Measurements from ENCODE around the gene FHIT. TPM values are rescaled to one million over a fixed set of nuclear protein-coding genes. Genes with fewer than 3 reads are reported as not detected.

The FHIT gene
- total and polyA plus RNA-seq, 10 of the 15 experiments (the other 5 are each of a cell fraction or from before 2014, with no cell fraction given) = 4.2 to 14.9 (median 9.4) TPM

- intact Hi-C loops (cut with micrococcal nuclease; ENCODE audit: unreplicated experiment) = no loop called here
- FAIRE-seq (no peak), ATAC-seq (no peak), DNase-seq (ENCODE audit: low read depth, low spot score) (no peak)
- BruUV-seq (replicated peaks) = no TSS peak
- no peak overlapping the region for H2AFZ ChIP-seq (ENCODE audit: control insufficient read depth, low read depth, low read length)
- H3K9ac ChIP-seq (ENCODE audit: control insufficient read depth, insufficient read depth, low read length) = no peak overlapping the region
- no peaks in the 10 kb centered on the region for H4K20me1 ChIP-seq (ENCODE audit: control insufficient read depth, insufficient read depth)
- no peak overlapping the region for H3K4me3 ChIP-seq
- no peak overlapping the region for H3K4me2 ChIP-seq (ENCODE audit: control insufficient read depth, insufficient read depth)
- no peaks in the 10 kb centered on the region for H3K36me3 ChIP-seq (ENCODE audit: control insufficient read depth in 2 of 2, insufficient read depth in 2 of 2, low read length in 1 of 2)
- ChIA-PET CTCF (no interaction called here), POLR2A (no interaction called here), RAD21 (ENCODE audit: unreplicated experiment) (no interaction called here), SMC1A (ENCODE audit: uncharacterized antibody, unreplicated experiment) (no interaction called here)
- H3K27me3 ChIP-seq (replicated peaks in 1 of 2; ENCODE audit: control insufficient read depth in 2 of 2, insufficient read depth in 2 of 2, low read length in 1 of 2) = no peaks in the 10 kb centered on the region
- H3K27ac ChIP-seq (ENCODE audit: control insufficient read depth, insufficient read depth) = no peak overlapping the region
- H3K4me1 ChIP-seq (ENCODE audit: control insufficient read depth, insufficient read depth, low read length) = no peaks in the 10 kb centered on the region
- no peaks in the 10 kb centered on the region for H3K9me3 ChIP-seq (replicated peaks; ENCODE audit: control insufficient read depth, insufficient read depth, low read length)
- no peaks in the 10 kb centered on the region for H3K79me2 ChIP-seq (ENCODE audit: control insufficient read depth, insufficient read depth, low read length)
- 77% methylated on average over 6 of the region's 6 CpGs for whole genome bisulfite sequencing (ENCODE audit: insufficient coverage, insufficient replicate concordance, low lambda C conversion rate, missing lambda C conversion rate)
- in situ Hi-C loops (cut with MboI) = no loop called here
- TF ChIP-seq ATF2 (IDR thresholded peaks at IDR 0.05; ENCODE audit: low read length) (no peak), SIN3A (IDR thresholded peaks at IDR 0.05; ENCODE audit: low read depth, low read length) (no peak), TBL1XR1 (IDR thresholded peaks at IDR 0.05; ENCODE audit: low read depth, low read length) (no peak), BRCA1 (IDR thresholded peaks at IDR 0.05; ENCODE audit: low read depth, low read length) (no peak), SKIL (IDR thresholded peaks at IDR 0.05; ENCODE audit: low read depth, poor library complexity, severe bottlenecking) (no peak), HCFC1 (IDR thresholded peaks at IDR 0.05; ENCODE audit: low read length) (no peak), MAX (IDR thresholded peaks at IDR 0.05; ENCODE audit: low read depth, low read length) (no peak), NR2C2 (IDR thresholded peaks at IDR 0.05; ENCODE audit: borderline replicate concordance, control insufficient read depth, insufficient read length, low read depth) (no peak)
- TF ChIP-seq, protein P1, sequence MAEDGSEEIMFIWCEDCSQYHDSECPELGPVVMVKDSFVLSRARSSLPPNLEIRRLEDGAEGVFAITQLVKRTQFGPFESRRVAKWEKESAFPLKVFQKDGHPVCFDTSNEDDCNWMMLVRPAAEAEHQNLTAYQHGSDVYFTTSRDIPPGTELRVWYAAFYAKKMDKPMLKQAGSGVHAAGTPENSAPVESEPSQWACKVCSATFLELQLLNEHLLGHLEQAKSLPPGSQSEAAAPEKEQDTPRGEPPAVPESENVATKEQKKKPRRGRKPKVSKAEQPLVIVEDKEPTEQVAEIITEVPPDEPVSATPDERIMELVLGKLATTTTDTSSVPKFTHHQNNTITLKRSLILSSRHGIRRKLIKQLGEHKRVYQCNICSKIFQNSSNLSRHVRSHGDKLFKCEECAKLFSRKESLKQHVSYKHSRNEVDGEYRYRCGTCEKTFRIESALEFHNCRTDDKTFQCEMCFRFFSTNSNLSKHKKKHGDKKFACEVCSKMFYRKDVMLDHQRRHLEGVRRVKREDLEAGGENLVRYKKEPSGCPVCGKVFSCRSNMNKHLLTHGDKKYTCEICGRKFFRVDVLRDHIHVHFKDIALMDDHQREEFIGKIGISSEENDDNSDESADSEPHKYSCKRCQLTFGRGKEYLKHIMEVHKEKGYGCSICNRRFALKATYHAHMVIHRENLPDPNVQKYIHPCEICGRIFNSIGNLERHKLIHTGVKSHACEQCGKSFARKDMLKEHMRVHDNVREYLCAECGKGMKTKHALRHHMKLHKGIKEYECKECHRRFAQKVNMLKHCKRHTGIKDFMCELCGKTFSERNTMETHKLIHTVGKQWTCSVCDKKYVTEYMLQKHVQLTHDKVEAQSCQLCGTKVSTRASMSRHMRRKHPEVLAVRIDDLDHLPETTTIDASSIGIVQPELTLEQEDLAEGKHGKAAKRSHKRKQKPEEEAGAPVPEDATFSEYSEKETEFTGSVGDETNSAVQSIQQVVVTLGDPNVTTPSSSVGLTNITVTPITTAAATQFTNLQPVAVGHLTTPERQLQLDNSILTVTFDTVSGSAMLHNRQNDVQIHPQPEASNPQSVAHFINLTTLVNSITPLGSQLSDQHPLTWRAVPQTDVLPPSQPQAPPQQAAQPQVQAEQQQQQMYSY (CRISPR knock-in tag; IDR thresholded peaks at IDR 0.05) = no peak
- TF ChIP-seq, protein P2, sequence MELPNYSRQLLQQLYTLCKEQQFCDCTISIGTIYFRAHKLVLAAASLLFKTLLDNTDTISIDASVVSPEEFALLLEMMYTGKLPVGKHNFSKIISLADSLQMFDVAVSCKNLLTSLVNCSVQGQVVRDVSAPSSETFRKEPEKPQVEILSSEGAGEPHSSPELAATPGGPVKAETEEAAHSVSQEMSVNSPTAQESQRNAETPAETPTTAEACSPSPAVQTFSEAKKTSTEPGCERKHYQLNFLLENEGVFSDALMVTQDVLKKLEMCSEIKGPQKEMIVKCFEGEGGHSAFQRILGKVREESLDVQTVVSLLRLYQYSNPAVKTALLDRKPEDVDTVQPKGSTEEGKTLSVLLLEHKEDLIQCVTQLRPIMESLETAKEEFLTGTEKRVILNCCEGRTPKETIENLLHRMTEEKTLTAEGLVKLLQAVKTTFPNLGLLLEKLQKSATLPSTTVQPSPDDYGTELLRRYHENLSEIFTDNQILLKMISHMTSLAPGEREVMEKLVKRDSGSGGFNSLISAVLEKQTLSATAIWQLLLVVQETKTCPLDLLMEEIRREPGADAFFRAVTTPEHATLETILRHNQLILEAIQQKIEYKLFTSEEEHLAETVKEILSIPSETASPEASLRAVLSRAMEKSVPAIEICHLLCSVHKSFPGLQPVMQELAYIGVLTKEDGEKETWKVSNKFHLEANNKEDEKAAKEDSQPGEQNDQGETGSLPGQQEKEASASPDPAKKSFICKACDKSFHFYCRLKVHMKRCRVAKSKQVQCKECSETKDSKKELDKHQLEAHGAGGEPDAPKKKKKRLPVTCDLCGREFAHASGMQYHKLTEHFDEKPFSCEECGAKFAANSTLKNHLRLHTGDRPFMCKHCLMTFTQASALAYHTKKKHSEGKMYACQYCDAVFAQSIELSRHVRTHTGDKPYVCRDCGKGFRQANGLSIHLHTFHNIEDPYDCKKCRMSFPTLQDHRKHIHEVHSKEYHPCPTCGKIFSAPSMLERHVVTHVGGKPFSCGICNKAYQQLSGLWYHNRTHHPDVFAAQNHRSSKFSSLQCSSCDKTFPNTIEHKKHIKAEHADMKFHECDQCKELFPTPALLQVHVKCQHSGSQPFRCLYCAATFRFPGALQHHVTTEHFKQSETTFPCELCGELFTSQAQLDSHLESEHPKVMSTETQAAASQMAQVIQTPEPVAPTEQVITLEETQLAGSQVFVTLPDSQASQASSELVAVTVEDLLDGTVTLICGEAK (IDR thresholded peaks at IDR 0.05; ENCODE audit: borderline replicate concordance) = no peak
These were observed 1280.9 kb downstream of the FHIT start for GRCh38 chr3:59970376-59970775.
